ENCODE results near the gene JMJD1C. TPM values are rescaled to one million over a fixed set of nuclear protein-coding genes. Genes with fewer than 3 reads are reported as not detected.
A peak's percentile ranks its signal among the peaks of the same experiment; 100 is the strongest.

The JMJD1C gene
- total and polyA plus RNA-seq, 10 of the 15 experiments (the other 5 are each of a cell fraction or from before 2014, with no cell fraction given): 31.2 to 83.3 (median 49.5) TPM

DNA sequence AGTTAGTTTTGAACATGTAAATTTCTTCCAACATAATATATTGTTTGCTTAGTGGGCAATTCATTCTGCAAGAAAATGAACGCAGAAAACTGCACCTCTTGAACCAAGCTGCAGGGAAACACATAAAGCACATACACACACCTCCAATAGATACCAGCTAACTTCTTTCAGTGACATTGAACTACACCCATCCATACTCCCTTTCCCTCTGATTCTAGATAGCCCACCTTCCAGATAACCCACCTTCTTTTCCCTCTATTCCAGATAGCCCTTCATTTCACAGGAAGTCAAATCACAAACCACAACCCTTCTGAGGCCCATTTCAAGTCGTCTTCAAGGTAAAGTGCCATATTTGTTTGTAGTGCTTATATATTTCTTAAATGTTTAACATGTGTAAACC is 304.2 kb downstream of the JMJD1C start:
- Histone ChIP-seq H3K9ac (ENCODE audit: control insufficient read depth, insufficient read depth, low read length) (no peak overlapping the region), H3K9me3 (replicated peaks; ENCODE audit: control insufficient read depth, insufficient read depth, low read length) (no peaks in the 10 kb centered on the region), H3K27me3 (replicated peaks in 1 of 2; ENCODE audit: control insufficient read depth in 2 of 2, insufficient read depth in 2 of 2, low read length in 1 of 2) (no peaks in the 10 kb centered on the region), H2AFZ (ENCODE audit: control insufficient read depth, low read depth, low read length) (no peak overlapping the region), H3K79me2 (ENCODE audit: control insufficient read depth, insufficient read depth, low read length) (no peaks in the 10 kb centered on the region), H3K36me3 (ENCODE audit: control insufficient read depth in 2 of 2, insufficient read depth in 2 of 2, low read length in 1 of 2) (peaks cover 1 to 11% of the 10 kb centered on the region in 2 experiments; a peak in 3 of 4 replicates), H4K20me1 (ENCODE audit: control insufficient read depth, insufficient read depth) (no peaks in the 10 kb centered on the region), H3K4me2 (ENCODE audit: control insufficient read depth, insufficient read depth) (no peak overlapping the region), H3K4me1 (ENCODE audit: control insufficient read depth, insufficient read depth, low read length) (peaks cover 3% of the 10 kb centered on the region; the same call in 1 of the 2 replicates), H3K4me3 (no peak overlapping the region), H3K27ac (ENCODE audit: control insufficient read depth, insufficient read depth) (no peak overlapping the region)
- CTCF ChIA-PET: interaction anchor here (0.8 to 17.6 kb wide), 11 partner anchors 15 to 896 kb away, joined by 3 to 521 read pairs (median 4); no protein-coding TSS in a partner anchor
- DNase-seq (ENCODE audit: low read depth, low spot score): no peak
- 72% methylated on average over 2 of the region's 2 CpGs for WGBS (ENCODE audit: insufficient coverage, insufficient replicate concordance, low lambda C conversion rate, missing lambda C conversion rate)
- SMC1A ChIA-PET (ENCODE audit: uncharacterized antibody, unreplicated experiment): interaction anchor here (0.6 to 6.9 kb wide), 11 partner anchors 15 to 724 kb away, joined by 3 to 103 read pairs (median 4); no protein-coding TSS in a partner anchor
- in situ Hi-C loops (cut with MboI): no loop called here
- POLR2A ChIA-PET: interaction anchor here (1.0 kb wide), 1 partner anchor 467 kb away, joined by 3 read pairs; no protein-coding TSS in a partner anchor
- no peak for FAIRE-seq
- intact Hi-C loops (cut with micrococcal nuclease; ENCODE audit: unreplicated experiment): no loop called here
- RAD21 ChIA-PET (ENCODE audit: unreplicated experiment): interaction anchor here (1.2 to 6.0 kb wide), 10 partner anchors 12 to 571 kb away, joined by 3 to 47 read pairs (median 4); no protein-coding TSS in a partner anchor
- TF ChIP-seq CREB1 (IDR thresholded peaks at IDR 0.05; ENCODE audit: low read depth): no peak
- TF ChIP-seq POLR2AphosphoS5 (IDR thresholded peaks at IDR 0.05; ENCODE audit: low read length): 0 out of 2 replicates have a peak, but pooled peaks have one; percentile 35
- no TSS peak for BruUV-seq (replicated peaks)
- ATAC-seq: no peak

DNA sequence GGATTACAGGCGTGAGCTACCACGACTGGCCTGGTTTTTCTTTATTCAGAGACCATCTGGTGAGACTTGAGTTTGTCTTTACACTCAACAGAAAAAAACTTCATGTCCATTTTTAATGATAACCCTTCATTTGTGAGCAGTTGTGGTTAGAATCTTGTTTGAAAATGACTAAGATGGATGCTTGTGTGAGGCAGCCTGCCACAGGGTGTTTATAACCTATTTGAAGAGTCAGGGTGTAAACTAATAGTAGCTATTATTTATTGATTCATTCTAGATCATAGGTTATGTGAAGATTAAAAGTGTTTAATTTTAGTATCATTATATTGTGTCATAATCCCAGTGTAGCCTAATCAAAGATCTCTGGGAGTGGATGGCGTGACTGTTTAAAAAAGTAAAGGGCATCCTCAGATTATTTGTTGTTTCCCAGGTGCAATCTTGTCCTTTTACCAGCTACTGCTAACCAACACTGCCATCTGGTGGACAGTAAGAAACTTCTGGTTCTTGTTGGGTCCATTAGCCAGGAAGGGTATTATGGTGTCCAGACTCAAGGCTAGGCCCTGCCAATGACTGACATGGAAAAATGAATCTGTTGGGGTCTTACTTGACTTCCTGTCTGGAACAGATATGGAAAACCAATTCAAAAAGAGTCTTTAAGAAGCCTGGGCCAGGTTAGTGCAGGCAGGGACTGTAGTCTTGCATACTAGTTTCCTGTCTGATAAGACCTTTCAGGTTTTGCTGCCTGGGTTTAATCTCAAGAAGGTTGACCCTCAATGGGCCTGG is 307.7 kb downstream of the JMJD1C start:
- peaks cover 3 to 4% of the 10 kb centered on the region in 2 experiments; a peak in 3 of 4 replicates for H3K36me3 ChIP-seq (ENCODE audit: control insufficient read depth in 2 of 2, insufficient read depth in 2 of 2, low read length in 1 of 2)
- H3K9ac ChIP-seq (ENCODE audit: control insufficient read depth, insufficient read depth, low read length): no peak overlapping the region
- WGBS (ENCODE audit: insufficient coverage, insufficient replicate concordance, low lambda C conversion rate, missing lambda C conversion rate): 62% methylated on average over 3 of the region's 3 CpGs
- intact Hi-C loops (cut with micrococcal nuclease; ENCODE audit: unreplicated experiment) (loop anchor here (1.0 to 10.0 kb wide), 11 partner anchors 73 to 893 kb away; partner anchors contain the start of genes EGR2 and RTKN2), in situ Hi-C loops (cut with MboI) (loop anchor here (5.0 kb wide), 2 partner anchors 561 to 564 kb away; no protein-coding TSS in a partner anchor)
- peaks cover 3% of the 10 kb centered on the region; the same call in 1 of the 2 replicates for H3K4me1 ChIP-seq (ENCODE audit: control insufficient read depth, insufficient read depth, low read length)
- peak; percentile 49 for DNase-seq (ENCODE audit: low read depth, low spot score)
- no peak overlapping the region for H2AFZ ChIP-seq (ENCODE audit: control insufficient read depth, low read depth, low read length)
- ChIA-PET RAD21 (ENCODE audit: unreplicated experiment) (interaction anchor here (0.7 to 6.0 kb wide), 41 partner anchors 9 to 1119 kb away, joined by 3 to 47 read pairs (median 6); partner anchors contain the start of genes EGR2 and NRBF2), SMC1A (ENCODE audit: uncharacterized antibody, unreplicated experiment) (interaction anchor here (0.5 to 6.9 kb wide), 58 partner anchors 9 to 910 kb away, joined by 3 to 103 read pairs (median 4); partner anchors contain the start of gene NRBF2), CTCF (interaction anchor here (0.6 to 17.6 kb wide), 65 partner anchors 9 to 913 kb away, joined by 3 to 521 read pairs (median 4); partner anchors contain the start of gene NRBF2), POLR2A (interaction anchor here (0.6 kb wide), 3 partner anchors 426 to 613 kb away, joined by 3 to 5 read pairs (median 4); no protein-coding TSS in a partner anchor)
- BruUV-seq (replicated peaks): no TSS peak
- H3K9me3 ChIP-seq (replicated peaks; ENCODE audit: control insufficient read depth, insufficient read depth, low read length): no peaks in the 10 kb centered on the region
- no peaks in the 10 kb centered on the region for H3K27me3 ChIP-seq (replicated peaks in 1 of 2; ENCODE audit: control insufficient read depth in 2 of 2, insufficient read depth in 2 of 2, low read length in 1 of 2)
- ATAC-seq: peak; percentile 89
- no peaks in the 10 kb centered on the region for H4K20me1 ChIP-seq (ENCODE audit: control insufficient read depth, insufficient read depth)
- H3K79me2 ChIP-seq (ENCODE audit: control insufficient read depth, insufficient read depth, low read length): no peaks in the 10 kb centered on the region; the same call in 1 of the 2 replicates
- FAIRE-seq: peak; percentile 68
- H3K27ac ChIP-seq (ENCODE audit: control insufficient read depth, insufficient read depth): 0 out of 2 replicates have a peak overlapping the region, but pooled peaks have one; percentile 31
- H3K4me2 ChIP-seq (ENCODE audit: control insufficient read depth, insufficient read depth): no peak overlapping the region
- no peak overlapping the region for H3K4me3 ChIP-seq
- peak; percentile 44; the same call in 1 of the 2 replicates for TF ChIP-seq YY1 (IDR thresholded peaks at IDR 0.05; ENCODE audit: low read depth, low read length)
- no peak for TF ChIP-seq CBX3 (IDR thresholded peaks at IDR 0.05; ENCODE audit: borderline replicate concordance, low read depth)
- TF ChIP-seq, protein P1, sequence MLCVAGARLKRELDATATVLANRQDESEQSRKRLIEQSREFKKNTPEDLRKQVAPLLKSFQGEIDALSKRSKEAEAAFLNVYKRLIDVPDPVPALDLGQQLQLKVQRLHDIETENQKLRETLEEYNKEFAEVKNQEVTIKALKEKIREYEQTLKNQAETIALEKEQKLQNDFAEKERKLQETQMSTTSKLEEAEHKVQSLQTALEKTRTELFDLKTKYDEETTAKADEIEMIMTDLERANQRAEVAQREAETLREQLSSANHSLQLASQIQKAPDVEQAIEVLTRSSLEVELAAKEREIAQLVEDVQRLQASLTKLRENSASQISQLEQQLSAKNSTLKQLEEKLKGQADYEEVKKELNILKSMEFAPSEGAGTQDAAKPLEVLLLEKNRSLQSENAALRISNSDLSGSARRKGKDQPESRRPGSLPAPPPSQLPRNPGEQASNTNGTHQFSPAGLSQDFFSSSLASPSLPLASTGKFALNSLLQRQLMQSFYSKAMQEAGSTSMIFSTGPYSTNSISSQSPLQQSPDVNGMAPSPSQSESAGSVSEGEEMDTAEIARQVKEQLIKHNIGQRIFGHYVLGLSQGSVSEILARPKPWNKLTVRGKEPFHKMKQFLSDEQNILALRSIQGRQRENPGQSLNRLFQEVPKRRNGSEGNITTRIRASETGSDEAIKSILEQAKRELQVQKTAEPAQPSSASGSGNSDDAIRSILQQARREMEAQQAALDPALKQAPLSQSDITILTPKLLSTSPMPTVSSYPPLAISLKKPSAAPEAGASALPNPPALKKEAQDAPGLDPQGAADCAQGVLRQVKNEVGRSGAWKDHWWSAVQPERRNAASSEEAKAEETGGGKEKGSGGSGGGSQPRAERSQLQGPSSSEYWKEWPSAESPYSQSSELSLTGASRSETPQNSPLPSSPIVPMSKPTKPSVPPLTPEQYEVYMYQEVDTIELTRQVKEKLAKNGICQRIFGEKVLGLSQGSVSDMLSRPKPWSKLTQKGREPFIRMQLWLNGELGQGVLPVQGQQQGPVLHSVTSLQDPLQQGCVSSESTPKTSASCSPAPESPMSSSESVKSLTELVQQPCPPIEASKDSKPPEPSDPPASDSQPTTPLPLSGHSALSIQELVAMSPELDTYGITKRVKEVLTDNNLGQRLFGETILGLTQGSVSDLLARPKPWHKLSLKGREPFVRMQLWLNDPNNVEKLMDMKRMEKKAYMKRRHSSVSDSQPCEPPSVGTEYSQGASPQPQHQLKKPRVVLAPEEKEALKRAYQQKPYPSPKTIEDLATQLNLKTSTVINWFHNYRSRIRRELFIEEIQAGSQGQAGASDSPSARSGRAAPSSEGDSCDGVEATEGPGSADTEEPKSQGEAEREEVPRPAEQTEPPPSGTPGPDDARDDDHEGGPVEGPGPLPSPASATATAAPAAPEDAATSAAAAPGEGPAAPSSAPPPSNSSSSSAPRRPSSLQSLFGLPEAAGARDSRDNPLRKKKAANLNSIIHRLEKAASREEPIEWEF (IDR thresholded peaks at IDR 0.05; ENCODE audit: insufficient replicate concordance, low read depth, low read length): no peak
- TF ChIP-seq TARDBP (IDR thresholded peaks at IDR 0.05; ENCODE audit: borderline replicate concordance): no peak
- peak; percentile 63; the same call in 1 of the 2 replicates for TF ChIP-seq FOXM1 (IDR thresholded peaks at IDR 0.05; ENCODE audit: low read depth, low read length)
- TF ChIP-seq RUNX3 (IDR thresholded peaks at IDR 0.05; ENCODE audit: low read length): peak; percentile 77
- TF ChIP-seq EGR1 (IDR thresholded peaks at IDR 0.05; ENCODE audit: borderline replicate concordance in 1 of 2, low read depth in 2 of 2, low read length in 2 of 2): no peak

Data from GM12878 (cell line).